Measurements from ENCODE around the gene MCF2L. TPM values are rescaled to one million over a fixed set of nuclear protein-coding genes. Genes with fewer than 3 reads are reported as not detected.

The MCF2L gene
- total RNA-seq, 1 experiment from 2014 or later, result 22.1 TPM

- Histone ChIP-seq H3K4me3 (ENCODE audit: low read depth, low read length) (no peak overlapping the region), H3K36me3 (ENCODE audit: control insufficient read depth, insufficient read depth, low read length) (no peaks in the 10 kb centered on the region), H3K4me1 (0 out of 2 replicates have a peak, but pooled peaks cover 4% of the 10 kb centered on the region), H3K9me3 (no peaks in the 10 kb centered on the region), H3K27me3 (replicated peaks; ENCODE audit: control insufficient read depth, insufficient read depth, low read length) (no peaks in the 10 kb centered on the region)
- ChIA-PET POLR2A (no interaction called here), CTCF (no interaction called here)
- no peaks in the 10 kb centered on the region for H3K4me1 Mint-ChIP-seq (ENCODE audit: low read depth, unreplicated experiment)
- intact Hi-C loops (cut with micrococcal nuclease; ENCODE audit: unreplicated experiment), result no loop called here
- H3K27ac Mint-ChIP-seq (ENCODE audit: unreplicated experiment), result no peak overlapping the region
- no peaks in the 10 kb centered on the region for H3K27me3 Mint-ChIP-seq (ENCODE audit: insufficient read depth, unreplicated experiment)
- TF ChIP-seq CTCF (IDR thresholded peaks at IDR 0.05; ENCODE audit: insufficient read depth in 1 of 2, low read depth in 1 of 2, low read length in 1 of 2, severe bottlenecking in 1 of 2, unreplicated experiment in 1 of 2), result no peak
- H3K36me3 Mint-ChIP-seq (ENCODE audit: insufficient read depth, unreplicated experiment), result no peaks in the 10 kb centered on the region
- no peak for DNase-seq
- H3K9me3 Mint-ChIP-seq (ENCODE audit: unreplicated experiment), result no peaks in the 10 kb centered on the region
- BruUV-seq (replicated peaks), result no TSS peak
- H3K4me3 Mint-ChIP-seq (ENCODE audit: unreplicated experiment), result no peak overlapping the region
Observed at GRCh38 chr13:113135281-113135760, 166.3 kb downstream of the MCF2L start.

GRCh38 chr13:113137691-113138298 lies 168.8 kb downstream of the MCF2L start:
- no peaks in the 10 kb centered on the region for H3K9me3 Mint-ChIP-seq (ENCODE audit: unreplicated experiment)
- BruUV-seq (replicated peaks), result no TSS peak

More at GRCh38 chr13:113137691-113138298, 168.8 kb downstream of the MCF2L start:
- Mint-ChIP-seq H3K36me3 (ENCODE audit: insufficient read depth, unreplicated experiment) (no peaks in the 10 kb centered on the region), H3K4me1 (ENCODE audit: low read depth, unreplicated experiment) (no peaks in the 10 kb centered on the region), H3K4me3 (ENCODE audit: unreplicated experiment) (no peak overlapping the region), H3K27ac (ENCODE audit: unreplicated experiment) (no peak overlapping the region), H3K27me3 (ENCODE audit: insufficient read depth, unreplicated experiment) (no peaks in the 10 kb centered on the region)
- CTCF ChIA-PET, result no interaction called here
- no peaks in the 10 kb centered on the region for H3K9me3 ChIP-seq
- intact Hi-C loops (cut with micrococcal nuclease; ENCODE audit: unreplicated experiment), result no loop called here
- POLR2A ChIA-PET, result no interaction called here
- H3K4me3 ChIP-seq (ENCODE audit: low read depth, low read length), result no peak overlapping the region
- peaks cover 2% of the 10 kb centered on the region; the same call in 1 of the 2 replicates for H3K36me3 ChIP-seq (ENCODE audit: control insufficient read depth, insufficient read depth, low read length)
- DNase-seq, result no peak
- 0 out of 2 replicates have a peak, but pooled peaks cover 4% of the 10 kb centered on the region for H3K4me1 ChIP-seq
- TF ChIP-seq CTCF (IDR thresholded peaks at IDR 0.05; ENCODE audit: insufficient read depth in 1 of 2, low read depth in 1 of 2, low read length in 1 of 2, severe bottlenecking in 1 of 2, unreplicated experiment in 1 of 2), result no peak
- H3K27me3 ChIP-seq (replicated peaks; ENCODE audit: control insufficient read depth, insufficient read depth, low read length), result no peaks in the 10 kb centered on the region

Data from Caco-2 (cell line).